GM18519 (cell line): ENCODE data around the gene DDC.
"Not testable (repeated sequence)": the region's sequence is repeated elsewhere in the genome, so short reads cannot be mapped to it uniquely, and the experiment has no call there.

Experiments used
- ATAC-seq: cut with Tn5 transposase; IDR thresholded peaks from one replicate; pipeline ENCODE4 v1.9.1; 2021; ENCODE audit warnings: mild to moderate bottlenecking, moderate library complexity; ENCODE audit not compliant: unreplicated experiment, low FRiP score

The DDC gene

DNA sequence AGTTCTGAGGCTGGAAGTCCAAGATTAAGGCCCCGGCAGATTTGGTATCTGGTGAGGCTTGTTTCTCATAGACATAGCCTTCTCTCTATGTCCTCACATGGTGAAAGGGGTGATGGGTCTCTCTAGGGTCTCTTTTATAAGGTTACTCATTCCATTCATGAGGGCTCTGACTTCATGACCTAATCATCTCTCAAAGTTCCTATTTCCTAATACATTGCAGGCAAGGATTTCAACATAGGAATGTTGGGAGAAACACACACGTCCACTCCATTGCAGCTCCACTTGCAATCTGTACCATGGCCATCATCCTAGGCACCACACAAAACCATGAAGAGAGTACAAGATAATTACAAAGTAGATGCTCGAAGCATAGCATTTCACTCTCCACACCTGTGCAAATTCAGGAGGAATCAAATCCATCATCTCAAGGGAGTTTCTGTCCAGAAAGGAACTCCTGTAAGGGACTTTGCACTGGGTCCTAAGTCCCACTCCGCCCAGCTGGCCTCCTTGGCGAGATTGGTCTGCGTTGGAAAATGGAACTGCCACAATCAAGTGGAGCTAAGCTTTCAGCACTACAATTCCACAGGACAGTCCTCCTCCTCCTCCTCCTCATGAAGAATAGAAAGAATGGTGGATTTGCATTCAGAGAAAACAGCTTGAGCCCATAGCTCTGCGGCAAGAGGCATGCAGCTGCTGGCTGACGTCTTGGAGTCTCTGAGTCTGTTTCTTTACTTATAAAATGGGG, 8.8 kb downstream of the DDC start:
- ATAC-seq: no peak

DNA sequence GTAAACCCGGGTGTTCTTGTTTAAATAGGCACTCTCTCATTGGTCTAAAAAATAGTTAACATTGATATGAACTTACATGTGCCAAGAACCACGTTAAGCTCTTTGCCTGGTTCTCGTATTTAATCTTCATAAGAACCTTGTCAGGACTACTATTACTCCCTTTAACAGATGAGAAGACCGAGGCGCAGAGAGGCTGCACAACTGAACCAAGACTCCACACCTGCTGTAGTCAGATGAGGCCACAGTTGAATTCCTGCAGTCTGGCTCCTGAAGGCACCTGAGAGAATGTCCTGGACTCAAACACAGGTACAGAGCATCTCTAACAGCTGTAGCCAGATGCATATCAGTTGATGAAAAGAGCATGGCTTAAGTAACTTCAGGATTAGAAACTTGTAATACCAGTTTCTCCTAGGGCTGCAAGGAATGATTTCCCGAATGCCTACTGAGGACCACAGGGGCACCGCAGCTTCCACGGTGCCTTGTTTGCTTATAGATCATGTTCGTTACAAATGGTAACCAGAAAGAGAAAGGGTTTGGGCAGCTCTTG, 9.5 kb downstream of the DDC start:
- ATAC-seq: no peak

DNA sequence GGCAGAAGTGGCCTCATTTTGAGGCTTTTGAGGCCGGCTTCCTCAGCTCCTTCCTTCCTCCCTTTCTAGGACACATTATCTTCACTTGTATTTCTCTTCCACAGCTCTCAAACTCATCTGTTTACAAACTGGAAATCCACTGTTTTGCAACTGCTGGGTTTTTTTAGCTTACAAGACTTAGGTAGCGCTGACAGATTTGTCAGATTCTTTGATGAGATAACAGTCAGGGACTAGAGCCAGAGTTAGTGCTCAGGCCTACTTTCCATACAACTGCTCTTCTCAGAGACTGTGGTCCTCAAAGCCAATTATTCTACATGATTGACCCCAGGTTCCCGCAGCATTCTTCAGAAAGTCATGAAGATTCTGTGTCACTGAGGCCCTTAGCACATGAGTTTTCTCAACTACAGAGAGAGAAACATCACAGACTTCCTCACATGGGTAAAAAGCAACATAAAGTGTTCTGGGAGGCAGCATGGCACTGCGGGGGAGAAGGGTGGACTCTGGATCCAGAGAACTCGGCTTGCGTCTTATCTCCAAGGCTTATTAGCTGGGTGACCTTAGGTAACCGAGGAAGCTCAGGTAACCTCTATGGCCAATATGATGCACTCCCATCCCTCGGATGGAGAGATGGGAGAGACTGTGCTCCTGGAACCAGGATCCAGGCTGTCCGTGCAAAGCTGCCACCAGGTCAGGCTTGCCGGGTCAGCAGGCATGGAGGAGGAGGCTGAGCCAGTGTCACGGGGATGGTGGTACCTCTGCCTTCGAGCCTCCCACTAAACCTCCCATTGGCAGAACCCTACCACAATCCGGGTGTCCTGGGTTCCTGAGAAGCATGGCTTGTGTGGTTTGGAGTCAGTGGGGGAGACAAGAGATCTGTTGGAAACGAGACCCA, 10.5 kb downstream of the DDC start:
- ATAC-seq: no peak

DNA sequence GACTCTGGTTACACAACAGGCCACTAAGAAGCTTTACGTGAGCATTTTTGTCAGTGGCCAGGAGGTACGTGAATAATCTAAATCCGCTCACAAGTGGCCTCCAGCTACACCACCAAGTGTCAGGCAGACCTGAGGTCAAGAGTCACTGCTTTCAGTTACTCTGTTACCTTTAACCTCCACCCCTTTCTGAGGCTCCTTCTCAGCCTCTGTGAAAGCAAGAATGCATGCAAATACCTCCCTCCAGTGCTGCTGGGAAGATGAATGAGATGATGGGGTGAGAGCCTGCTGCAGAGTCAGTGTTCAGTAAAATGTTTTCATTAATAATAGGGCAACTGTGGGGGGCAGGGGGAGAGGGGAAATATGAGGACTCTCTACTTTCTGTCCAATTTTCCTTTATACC, 11.2 kb downstream of the DDC start:
- ATAC-seq: no peak

DNA sequence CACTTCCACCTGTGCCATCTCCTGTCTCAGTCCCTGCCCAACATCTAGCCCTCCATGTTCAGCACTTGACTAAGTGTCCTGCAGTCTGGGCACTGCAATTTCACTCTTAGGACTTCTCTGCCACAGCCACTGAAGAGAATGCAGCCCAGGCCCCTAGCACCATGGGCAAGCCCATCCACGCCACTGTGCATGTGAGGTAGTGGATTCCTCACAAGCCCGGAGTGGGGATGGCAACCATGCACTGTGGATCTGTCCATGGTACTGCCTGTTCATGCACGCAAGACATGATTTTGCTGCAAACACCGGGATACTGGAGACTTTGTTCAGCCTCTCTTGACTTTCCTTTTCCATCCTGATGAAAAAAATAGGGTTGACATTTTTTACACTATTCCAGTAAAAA, 12.3 kb downstream of the DDC start:
- ATAC-seq: no peak

DNA sequence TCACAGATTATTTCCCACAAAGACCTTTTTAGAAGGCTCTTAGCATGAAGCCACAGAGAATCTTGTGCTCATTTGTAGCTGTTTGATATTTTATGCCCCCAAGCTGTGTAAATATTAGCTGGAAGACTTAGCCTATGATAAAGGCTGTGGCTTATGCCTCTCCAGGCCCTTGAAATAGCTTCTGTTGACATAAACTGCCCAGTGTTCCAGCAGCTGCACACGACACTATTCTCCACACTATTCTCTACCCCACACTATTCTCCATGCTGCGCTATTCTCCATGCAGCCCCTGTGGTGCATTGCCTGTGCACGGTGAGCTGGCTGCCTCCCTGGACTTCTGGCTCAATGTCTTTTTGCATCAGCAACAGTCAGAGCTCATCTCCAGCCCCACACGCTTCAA, 13.1 kb downstream of the DDC start:
- ATAC-seq: no peak

DNA sequence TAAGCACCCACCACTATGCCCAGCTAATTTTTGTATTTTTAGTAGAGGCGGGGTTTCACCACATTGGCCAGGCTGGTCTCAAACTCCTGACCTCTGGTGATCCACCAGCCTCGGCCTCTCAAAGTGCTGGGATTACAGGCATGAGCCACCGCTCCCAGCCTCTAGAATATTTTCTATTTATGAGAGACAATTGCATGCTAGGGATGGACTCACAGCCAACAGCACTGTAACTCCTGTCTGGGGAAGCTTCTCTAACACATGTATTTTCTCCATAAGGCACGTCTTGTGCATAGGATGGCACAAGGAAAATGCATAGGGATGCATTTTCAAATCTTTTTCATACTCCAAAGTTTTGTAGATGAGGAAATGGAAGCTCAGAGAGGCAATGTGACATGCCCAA, 19.6 kb downstream of the DDC start:
- ATAC-seq: not testable (repeated sequence)

DNA sequence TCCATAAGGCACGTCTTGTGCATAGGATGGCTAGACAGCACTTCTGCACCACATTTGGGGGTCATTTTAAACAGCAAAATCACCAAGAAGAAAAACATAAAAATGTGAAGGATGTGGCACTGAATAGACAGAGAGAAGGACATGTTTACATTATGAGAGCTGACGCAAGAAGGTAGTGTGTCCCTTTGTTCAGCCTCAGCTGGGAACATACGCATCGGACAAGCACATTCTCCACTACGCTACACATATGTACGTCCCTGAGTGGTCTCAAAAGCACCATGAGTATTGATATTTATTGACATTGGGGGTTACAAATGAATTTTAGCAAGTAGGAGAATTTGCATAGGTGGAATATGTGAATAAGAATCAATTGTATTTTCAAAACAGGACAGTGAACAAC, 20.2 kb downstream of the DDC start:
- no peak for ATAC-seq

DNA sequence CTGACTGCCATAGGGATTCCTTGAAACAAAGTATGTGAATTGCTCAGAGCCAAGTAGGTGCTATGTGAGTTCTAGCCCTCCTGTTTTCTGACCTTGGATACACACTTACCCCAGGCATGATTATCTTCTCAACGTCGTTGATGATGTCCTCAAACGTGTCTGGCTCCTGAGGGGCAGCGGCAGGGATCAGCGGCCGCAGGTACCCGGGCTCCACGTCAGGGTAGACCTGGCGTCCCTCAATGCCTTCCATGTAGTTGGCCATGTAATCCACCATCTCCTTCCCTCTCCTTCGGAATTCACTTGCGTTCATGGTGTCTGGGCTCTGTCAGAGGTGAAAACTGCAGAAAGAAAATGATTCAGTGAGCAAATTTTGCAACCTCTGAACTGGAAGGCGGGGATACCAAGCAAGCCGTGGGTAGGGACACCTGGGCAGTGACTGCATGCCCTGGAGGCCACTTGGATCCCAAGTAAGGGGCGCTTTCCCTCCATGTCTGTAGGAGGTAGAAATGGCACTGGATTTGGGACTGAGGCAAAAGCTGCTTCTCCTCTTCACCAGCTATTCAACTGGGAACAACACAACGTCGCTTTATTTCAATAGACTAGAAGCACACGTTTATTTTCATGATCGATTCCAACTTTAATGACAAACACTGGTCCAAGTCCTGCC, 21.3 kb downstream of the DDC start:
- ATAC-seq: no peak

DNA sequence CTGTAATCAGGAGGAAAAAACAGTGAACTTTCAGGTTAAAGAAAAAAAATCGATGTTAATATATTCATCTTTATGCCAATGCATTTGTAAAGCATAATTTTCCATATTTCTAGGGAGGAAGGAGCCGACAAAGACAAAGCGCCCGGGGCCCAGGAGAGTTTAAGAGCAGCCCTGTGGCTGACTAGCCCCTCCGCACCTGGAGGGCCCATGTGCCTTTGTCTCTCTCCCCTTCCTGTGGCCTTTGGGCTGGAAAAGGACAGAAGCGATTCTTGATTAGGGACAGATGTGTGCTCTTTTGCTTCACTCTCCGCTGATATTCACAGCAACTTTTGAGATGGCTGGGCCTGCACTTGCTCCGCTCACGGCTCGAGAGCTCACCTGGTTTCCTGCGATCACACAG, 23.1 kb downstream of the DDC start:
- no peak for ATAC-seq

DNA sequence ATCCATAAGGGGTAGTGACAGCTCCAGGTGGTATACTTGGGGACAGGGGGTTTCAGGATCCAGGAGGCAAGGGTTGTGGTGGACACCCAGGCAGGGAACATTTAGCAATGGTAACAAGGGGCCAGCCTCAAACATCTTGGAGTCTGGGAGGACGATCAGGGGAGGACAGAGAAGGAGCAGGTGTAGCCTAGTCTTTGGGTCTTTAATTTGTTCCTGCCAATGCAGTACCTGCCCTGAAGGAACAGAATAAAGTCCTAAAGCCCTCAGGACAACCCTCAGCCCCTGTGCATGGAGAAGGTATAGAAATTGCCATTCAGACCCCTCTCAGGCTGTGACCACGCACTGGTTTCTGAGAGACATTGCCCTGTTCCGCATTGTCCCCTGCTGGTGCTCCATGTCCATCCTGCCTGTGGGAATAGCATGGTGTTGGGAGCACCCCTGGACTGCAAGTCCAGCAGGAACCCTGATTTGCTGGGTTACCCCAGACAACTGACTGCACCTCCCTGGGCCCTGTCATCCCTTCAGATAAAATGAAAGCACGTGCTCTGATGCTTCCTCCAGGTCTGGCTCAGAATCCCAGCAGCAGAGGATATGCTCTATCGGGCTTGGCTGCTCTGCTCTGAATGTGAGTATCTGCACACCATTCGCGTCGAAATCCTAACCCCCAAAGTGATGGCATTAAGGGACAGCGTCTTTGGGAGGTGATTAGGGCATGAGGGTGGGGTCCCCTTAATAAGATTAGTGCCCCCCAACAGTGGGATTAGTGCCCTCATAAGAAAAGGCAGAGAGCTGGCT, 24.2 kb downstream of the DDC start:
- no peak for ATAC-seq

DNA sequence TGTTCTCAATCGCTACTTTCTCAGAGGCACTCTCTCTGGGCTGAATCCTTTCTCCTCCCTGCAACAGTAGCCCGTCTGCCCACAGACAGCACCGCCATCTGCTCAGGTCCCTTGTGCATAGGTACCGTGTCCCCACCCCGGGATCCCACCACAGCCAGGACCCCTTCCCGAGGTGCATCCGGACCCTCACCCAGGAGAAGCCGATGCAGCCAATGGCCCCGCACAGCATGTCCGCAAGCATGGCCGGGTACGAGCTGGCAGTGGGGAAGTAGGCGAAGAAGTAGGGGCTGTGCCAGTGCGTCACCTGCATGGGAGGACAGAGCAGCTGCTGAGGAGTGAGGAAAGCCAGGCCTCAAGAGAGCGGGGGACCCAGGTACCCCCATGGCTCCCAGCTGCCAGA, 25.5 kb downstream of the DDC start:
- ATAC-seq: no peak

DNA sequence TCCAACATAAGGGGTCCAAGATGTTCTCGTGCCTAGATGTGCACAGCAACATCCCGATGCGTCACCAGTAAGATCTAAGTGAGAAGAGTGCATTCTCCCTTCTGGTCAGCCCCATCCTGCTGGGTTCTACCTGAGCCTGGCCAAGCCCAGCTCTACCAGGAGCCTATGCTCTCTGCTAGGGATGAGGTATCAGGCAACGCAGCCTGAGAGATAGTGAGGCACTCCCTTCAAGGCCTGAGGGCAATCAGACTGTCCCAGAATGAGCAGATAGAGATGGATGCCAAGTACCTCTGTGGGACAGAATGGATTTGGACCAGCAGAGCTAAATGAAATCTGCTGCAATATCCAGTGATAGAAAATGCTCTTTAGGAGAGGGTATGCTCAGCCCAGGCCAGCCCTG, 26.7 kb downstream of the DDC start:
- no peak for ATAC-seq

DNA sequence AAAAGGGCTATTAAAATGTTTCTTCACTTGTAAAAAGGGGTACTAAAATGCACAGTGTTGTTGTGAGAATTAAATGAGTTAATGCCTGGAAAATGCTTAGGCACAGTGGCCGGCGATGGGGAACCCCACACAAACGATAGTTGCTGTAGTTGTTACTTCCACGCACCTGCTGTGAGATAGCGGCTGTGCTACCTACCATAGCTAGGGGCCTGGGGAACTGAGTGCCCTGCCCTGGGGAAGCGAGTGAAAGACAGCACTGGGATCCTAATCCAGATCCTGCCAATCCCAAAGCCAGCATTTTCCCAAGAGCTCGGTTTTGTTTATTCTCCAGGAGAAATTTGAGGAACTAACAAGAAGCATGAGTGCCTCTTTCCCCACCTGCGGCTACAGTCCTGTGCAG, 27.8 kb downstream of the DDC start:
- no peak for ATAC-seq

DNA sequence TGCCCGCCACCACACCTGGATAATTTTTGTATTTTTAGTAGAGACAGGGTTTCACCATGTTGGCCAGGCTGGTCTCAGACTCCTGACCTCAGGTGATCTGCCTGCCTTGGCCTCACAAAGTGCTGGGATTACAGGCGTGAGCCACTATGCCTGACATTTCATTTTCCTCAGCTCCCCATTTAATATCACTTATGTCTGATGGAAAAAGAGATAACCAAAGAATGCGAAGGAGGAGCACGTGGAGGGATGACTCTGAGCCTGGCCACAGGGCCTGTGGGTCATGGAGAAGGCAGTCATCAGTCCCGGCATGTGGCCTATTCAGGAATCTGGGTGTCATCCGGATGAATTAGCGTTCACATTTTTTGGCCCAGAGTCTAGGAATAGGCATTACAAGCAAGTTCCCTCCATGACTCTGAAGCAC, 29.9 kb downstream of the DDC start:
- ATAC-seq: not testable (repeated sequence)

DNA sequence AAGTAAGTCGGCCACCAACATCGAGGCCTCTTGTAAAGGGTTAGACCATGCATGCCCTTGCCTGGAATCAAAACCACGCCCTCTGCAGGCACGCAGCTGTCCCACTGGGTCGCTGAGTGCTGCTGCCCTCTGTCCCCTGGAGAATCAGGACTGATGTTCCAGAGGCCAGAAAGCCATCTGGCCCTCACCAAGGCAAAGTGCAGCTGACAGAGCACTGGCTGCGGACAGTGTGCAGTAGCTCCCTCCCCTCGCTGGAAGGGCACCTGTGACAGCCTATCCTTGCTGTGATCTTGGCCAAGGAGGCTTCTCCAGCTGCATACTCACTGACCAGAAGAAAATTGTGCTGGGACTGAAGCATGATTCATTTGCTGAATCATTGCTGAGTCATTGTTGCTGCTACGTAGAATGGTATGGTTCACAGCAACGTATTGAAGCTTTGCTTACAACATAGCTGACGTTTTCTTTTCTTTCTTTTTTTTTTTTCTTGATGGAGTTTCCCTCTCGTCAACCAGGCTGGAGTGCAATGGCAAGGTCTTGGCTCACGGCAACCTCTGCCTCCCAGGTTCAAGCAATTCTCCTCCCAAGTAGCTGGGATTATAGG, 30.4 kb downstream of the DDC start:
- ATAC-seq: no peak

DNA sequence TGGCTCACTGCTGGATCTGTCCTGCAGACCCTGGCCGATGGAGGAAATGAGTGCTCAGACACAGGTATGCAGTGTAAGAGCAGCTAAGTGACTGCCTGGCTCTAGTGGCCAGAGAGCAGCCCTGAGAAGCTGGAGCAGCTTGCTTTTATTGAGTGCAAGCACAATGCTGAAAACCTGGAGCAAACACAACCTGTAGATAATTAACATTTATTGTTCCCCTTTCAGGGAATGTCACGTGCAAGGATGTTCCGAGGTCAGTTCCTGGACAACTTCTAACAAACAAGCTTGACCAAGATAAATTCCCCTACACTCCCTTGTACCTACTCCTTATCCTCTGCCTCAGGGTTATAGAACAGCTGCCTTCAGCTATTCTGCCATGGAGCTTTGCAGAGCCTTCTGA, 31.3 kb downstream of the DDC start:
- no peak for ATAC-seq

DNA sequence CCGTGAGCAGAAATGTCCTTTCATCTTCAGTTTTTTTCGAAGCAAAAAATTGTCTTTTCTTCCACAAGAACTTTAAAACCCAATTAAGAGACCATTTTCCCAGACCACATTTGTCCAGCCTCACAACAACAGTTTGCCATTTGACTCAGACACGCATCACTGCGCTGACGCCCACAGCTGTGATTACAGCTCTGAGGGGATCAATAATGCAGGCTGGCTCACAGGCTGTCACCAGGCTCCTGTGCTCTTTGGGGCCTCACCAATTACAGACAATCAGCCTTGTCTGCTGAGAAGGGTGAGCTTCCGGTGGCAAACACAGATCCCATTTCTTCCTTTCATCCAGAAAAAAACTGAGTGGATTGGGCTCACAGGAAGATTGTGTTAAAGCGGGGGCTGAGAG, 33.3 kb downstream of the DDC start:
- ATAC-seq: no peak

DNA sequence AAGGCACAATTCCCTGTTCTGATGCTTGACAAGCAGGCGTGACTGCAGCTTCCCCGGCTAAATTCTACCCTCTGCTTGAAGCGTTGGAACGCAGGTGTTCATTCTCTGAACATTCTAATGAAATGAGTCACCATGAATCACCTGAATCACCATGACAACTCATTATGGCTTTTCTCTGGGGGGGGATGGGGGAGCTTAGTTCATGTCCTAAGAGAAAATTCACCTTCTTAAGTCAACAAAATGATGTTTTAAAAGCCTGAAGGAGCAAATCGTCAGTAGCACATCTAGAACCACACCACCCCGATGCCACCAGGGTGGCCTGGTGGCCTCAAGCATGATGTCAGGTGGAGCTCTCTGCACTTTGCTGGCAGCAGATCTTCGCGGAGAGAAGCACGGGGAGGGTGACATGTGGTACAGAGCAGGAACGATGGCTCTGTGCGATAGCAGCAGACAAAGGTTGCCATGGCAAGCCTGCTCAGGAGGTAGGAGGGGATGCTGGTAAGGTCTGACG, 33.7 kb downstream of the DDC start:
- no peak for ATAC-seq

DNA sequence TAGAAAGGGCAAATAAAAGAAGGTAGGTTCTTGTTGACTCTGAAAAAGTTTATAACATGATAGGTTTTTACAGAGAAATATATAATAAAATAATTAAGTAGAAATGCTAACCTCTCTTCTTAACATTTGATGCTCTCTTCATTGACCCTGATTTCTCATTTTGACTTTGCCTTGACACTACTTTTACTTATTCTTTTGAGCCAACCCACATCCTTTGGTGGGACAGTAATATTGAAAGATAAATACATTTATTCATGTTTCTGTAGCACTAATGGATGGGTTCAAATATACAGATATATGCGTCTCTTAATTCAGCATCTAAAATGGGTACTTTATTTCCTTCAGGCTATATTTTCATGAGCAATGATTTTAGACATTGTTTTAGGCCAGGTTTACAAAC, 34.4 kb downstream of the DDC start:
- no peak for ATAC-seq
